DMS114 treated with DMSO at 0.1 percent for 48 hours (cell line): ENCODE results near the gene BCKDHA.
"Not testable (repeated sequence)": the region's sequence is repeated elsewhere in the genome, so short reads cannot be mapped to it uniquely, and the experiment has no call there.

Experiments used
- DNase-seq: peaks from one replicate; lab custom pipeline; 2025; ENCODE audit not compliant: unreplicated experiment; lab: John Stamatoyannopoulos, UW

BCKDHA gene

DNA sequence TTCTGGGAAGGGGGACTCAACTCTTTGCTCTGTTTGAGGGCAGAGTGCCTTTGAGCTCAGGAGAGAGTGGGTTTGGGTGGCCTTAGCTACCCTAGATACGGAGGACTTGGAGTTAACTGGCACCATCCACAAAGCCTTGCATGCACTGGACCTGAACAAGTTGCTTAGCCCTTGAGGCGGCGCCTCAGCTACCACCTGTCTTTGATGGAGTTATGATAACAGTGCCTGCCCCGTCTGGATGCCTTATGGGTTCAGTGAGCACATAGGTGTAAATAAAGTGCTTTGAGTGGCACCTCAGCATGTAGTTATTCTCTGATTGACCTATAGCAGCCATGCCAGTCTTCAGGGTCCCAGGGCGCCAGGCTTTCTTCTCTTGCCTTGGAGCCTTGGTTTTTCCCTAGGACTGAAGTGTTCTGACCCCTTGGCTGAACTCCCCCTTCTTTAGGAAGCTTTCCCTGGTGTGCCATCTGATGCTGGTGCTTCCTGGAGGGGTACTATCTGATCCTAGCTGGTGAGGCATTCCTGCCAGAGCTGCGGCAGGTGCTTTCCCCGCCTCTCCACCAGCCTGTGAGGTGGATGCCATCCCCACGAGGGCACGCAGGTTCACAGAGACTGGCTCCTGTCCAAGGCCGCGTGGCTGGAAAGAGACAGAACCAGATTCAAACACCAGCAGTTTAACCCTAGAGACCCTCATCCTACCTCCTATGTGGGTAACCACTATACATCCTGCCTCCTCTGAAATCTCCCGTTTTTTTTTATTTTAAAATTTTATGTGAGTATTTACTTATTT, 5.8 kb downstream of the BCKDHA start:
- DNase-seq, result no peak

GRCh38 chr19:41405776-41406175, 8.2 kb downstream of the BCKDHA start:
- no peak for DNase-seq

- DNase-seq, result no peak
Observed at GRCh38 chr19:41407271-41407670, 9.7 kb downstream of the BCKDHA start.

DNA sequence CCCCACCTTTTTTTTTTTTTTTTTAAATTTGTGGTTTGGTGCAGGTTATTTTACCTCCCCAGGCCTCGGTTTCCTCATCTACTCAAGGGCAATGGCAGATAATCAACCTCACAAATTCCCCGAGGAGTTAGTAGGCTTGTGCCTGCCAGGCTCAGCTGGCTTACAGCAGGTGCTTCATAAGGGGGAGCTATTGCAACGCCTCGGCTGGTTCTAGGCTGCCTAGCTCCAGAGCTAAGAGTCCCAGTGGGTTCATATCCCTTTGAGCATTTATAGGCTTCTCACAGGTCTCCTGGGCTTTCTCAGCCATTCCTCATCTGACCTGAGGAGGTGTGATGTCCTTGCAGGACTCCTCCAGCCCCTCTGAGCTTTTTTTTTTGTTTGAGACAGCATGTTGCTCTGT, 10.6 kb downstream of the BCKDHA start:
- DNase-seq, result no peak

DNA sequence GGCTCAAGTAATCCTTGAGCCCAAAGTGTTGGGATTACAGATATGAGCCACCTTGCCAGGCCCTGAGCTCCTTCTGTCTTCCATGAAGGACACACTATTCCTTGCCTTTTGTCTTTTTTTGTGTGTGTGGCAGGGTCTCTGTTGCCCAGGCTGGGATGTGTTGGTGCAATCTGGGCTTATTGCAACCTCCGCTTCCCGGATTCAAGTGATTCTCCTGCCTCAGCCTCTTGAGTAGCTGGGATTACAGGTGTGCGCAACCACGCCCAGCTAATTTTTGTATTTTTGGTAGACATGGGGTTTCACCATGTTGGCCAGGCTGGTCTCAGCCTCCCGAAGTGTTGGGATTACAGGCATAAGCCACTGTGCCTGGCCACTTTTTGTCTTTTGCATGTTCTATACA, 11.2 kb downstream of the BCKDHA start:
- DNase-seq, result not testable (repeated sequence)

GRCh38 chr19:41409288-41409687, 11.7 kb downstream of the BCKDHA start:
- DNase-seq, result no peak

- no peak for DNase-seq
Observed at GRCh38 chr19:41410336-41411054, 12.9 kb downstream of the BCKDHA start.

DNA sequence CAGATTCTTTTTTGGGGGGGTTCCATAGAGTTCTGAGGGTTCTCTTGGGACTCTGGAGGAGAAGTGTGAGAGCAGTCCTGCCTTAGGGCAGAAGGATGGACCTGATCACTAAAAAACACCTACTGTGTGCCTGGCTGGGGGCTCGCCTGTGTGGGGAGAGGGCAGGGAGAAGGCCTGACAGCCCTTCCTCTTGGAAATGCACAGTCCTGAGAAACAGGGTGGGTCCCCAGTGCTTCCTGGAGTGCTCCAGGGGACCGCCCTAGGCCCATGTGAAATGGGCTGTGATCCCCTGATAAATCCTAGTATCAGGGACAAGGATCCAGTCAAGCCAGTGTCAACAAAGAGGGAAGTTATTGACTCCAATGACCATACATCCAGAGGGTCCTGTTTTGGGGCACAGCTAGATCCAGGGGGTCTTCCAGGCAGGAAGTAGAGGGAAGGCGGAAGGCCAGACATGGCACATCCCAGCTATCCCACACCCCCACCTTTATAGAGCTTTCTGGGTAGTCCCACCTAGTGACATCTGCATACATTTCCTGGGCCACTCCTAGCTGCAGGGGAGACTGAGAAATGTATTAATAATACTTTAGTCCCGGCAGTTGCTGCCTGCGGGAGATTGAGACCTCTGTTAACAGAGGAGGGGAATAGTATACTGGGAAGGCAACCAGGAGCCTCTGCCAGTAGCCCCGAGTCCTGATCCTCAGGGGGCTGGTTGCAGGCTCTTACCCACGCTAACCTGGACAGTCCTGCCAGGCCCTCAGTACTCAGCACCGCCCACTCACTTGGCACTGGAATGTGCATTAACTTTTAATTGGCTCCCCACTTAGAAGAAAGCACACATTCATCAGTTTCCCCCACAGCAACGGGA, 13.7 kb downstream of the BCKDHA start:
- DNase-seq, result no peak

GRCh38 chr19:41411968-41412265, 14.3 kb downstream of the BCKDHA start:
- no peak for DNase-seq

DNA sequence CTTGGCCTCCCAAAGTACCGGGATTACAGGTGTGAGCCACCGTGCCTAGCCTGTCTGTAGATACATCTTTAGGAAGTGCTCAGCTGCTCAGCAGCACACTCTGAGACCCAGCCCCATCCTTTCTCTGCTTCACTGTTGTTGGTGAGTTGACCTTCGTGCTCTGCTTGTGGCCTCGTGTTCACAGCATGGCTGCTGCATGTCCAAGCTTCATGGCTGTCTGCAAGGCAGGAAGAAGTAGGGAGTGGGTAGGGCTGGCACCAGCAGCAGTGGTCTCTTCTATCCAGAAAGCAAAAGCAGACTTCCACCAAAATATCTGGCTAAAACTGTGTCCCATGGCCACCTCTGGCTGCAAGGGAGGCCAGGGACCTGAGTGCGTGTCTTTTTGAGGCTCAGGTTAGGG, 15.3 kb downstream of the BCKDHA start:
- no peak for DNase-seq

DNA sequence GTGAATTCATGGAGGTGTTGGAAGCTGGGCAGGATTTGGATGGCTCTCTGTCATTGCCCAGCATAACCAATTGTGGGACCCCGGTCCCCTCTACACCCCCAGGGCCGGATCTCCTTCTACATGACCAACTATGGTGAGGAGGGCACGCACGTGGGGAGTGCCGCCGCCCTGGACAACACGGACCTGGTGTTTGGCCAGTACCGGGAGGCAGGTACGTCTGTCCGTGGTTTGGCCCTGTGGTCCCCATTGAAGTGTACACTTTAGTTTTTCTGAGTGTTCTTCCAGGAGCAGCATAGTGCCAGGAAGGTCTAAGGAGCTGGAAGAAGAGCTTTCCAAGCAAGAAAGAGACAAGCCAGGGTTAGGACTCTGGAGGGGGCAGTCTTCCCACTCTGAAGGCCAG, 16.3 kb downstream of the BCKDHA start:
- DNase-seq, result no peak

GRCh38 chr19:41414461-41414860, 16.8 kb downstream of the BCKDHA start:
- no peak for DNase-seq

DNA sequence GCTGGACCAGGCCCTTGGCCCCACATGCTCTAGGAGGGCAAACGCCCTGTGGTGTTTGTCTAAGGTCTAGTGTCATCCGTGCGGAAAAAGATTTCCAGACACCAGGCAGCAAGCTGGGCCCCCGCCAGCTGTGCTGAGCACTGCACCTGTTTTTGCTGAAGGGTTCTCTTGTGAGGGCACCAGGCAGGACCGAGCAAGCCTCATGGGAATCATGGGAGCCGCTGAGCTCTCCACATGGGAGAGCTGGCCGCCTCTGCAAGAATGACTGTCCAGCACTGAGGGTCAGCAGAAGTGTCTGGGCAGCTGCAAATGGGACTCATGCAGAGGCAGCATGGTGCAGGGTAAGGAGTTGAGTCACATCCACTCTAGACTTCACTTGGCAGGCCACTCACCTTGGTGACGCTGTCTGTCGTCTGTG, 17.5 kb downstream of the BCKDHA start:
- DNase-seq, result no peak

- no peak for DNase-seq
Observed at GRCh38 chr19:41416194-41416674, 18.6 kb downstream of the BCKDHA start.

DNA sequence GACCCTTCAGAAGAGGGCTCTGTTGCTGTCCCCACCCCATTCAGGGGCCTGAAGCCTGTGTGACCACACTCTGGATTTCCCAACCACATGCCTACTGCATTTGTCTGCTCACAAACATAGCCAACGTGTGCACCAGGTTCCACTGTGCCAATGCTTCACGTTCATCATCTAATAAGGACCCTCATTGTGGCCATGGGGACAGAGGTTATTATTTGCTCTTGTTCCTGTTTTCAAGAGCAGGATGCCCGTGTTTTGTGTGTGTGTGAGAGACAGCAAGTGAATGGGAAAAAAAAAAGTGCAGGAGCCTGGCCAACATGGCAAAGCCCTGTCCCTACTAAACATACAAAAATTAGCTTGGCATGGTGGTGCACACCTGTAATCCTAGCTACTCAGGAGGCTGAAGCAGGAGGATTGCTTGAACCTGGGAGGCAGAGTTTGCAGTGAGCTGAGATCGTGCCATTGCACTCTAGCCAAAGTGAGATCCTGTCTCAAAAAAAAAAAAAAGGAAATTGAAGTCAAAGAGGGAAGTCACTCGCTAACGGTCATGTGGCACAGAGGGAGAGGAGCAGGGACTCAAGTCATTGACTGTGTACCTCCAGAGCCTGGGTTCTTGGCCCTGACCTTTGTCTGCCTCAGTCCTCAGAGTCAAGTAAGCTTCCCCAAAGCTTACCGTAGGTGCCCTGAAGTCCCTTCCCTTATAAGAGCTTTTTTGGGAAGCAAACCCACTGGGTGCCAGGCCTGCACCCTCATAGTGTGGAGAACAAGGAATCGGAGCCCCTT, 22.7 kb downstream of the BCKDHA start:
- no peak for DNase-seq

GRCh38 chr19:41421314-41421713, 23.7 kb downstream of the BCKDHA start:
- no peak for DNase-seq

DNA sequence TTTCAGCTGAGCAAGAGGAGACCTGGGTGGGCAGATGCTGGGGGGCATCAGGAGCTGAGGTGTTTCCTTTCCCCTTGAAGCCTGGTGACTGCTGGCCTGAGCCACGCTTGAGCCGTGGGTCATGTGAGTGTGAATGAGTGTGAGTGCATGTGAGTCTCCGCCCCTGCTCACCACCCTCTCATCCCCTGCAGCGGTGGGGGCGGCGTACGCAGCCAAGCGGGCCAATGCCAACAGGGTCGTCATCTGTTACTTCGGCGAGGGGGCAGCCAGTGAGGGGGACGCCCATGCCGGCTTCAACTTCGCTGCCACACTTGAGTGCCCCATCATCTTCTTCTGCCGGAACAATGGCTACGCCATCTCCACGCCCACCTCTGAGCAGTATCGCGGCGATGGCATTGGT, 24.4 kb downstream of the BCKDHA start:
- DNase-seq, result no peak

- no peak for DNase-seq
Observed at GRCh38 chr19:41422456-41422855, 24.8 kb downstream of the BCKDHA start.

DNA sequence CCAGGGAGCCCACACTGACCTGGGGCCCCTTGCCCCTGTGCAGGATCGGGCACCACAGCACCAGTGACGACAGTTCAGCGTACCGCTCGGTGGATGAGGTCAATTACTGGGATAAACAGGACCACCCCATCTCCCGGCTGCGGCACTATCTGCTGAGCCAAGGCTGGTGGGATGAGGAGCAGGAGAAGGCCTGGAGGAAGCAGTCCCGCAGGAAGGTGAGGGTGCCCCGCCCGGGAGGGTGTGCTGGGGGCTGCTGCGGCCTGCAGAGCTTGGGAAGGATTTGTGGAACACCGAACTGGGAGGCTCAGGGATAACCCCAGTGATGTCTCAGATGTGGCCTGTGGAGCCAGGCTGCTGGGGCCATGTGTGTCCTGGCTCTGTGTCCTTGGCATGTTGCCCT, 25.3 kb downstream of the BCKDHA start:
- DNase-seq, result no peak

- no peak for DNase-seq
Observed at GRCh38 chr19:41424335-41425173, 26.9 kb downstream of the BCKDHA start.
